ENCODE results near the gene CRNKL1.

The CRNKL1 gene

GRCh38 chr20:20039752-20040387 is 12.4 kb downstream of the CRNKL1 start (continued):
- TF ChIP-seq, protein P1, sequence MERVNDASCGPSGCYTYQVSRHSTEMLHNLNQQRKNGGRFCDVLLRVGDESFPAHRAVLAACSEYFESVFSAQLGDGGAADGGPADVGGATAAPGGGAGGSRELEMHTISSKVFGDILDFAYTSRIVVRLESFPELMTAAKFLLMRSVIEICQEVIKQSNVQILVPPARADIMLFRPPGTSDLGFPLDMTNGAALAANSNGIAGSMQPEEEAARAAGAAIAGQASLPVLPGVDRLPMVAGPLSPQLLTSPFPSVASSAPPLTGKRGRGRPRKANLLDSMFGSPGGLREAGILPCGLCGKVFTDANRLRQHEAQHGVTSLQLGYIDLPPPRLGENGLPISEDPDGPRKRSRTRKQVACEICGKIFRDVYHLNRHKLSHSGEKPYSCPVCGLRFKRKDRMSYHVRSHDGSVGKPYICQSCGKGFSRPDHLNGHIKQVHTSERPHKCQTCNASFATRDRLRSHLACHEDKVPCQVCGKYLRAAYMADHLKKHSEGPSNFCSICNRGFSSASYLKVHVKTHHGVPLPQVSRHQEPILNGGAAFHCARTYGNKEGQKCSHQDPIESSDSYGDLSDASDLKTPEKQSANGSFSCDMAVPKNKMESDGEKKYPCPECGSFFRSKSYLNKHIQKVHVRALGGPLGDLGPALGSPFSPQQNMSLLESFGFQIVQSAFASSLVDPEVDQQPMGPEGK (CRISPR knock-in tag; IDR thresholded peaks at IDR 0.05; ENCODE audit: borderline replicate concordance) = no peak
- TF ChIP-seq TOX (CRISPR knock-in tag; IDR thresholded peaks at IDR 0.05; ENCODE audit: borderline replicate concordance) = no peak

DNA sequence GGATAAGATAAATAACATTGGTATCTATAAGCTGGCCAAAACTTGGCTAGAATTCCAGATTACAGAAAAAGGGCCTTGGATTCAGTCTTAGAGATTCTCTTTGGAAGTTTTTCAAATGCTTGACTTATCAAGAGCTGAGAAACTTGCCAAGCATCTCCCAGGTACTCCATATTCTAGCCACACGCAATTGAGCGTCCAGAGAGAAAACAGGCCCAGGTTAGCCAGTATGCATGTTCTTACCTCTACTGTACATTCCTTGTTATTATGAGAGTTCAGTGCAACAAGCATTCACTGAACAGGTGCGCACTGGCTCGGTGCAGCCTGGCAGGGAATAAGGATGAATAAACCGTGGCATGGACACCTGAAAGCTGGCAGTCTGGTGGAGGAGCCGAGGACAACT is 13.7 kb downstream of the CRNKL1 start:
- no peak for ATAC-seq
- TF ChIP-seq ARNTL (CRISPR knock-in tag; IDR thresholded peaks at IDR 0.05; ENCODE audit: borderline replicate concordance, low read depth) (no peak), SNAI2 (CRISPR knock-in tag; IDR thresholded peaks at IDR 0.05) (no peak), ZC3H10 (CRISPR knock-in tag; IDR thresholded peaks at IDR 0.05) (no peak), PPARA (CRISPR knock-in tag; IDR thresholded peaks at IDR 0.05; ENCODE audit: borderline replicate concordance) (no peak), ZFP30 (CRISPR knock-in tag; IDR thresholded peaks at IDR 0.05) (no peak), ISL1 (CRISPR knock-in tag; IDR thresholded peaks at IDR 0.05) (no peak), ESRRG (CRISPR knock-in tag; IDR thresholded peaks at IDR 0.05) (no peak), TCF4 (CRISPR knock-in tag; IDR thresholded peaks at IDR 0.05; ENCODE audit: borderline replicate concordance) (no peak)
- TF ChIP-seq, protein P2, sequence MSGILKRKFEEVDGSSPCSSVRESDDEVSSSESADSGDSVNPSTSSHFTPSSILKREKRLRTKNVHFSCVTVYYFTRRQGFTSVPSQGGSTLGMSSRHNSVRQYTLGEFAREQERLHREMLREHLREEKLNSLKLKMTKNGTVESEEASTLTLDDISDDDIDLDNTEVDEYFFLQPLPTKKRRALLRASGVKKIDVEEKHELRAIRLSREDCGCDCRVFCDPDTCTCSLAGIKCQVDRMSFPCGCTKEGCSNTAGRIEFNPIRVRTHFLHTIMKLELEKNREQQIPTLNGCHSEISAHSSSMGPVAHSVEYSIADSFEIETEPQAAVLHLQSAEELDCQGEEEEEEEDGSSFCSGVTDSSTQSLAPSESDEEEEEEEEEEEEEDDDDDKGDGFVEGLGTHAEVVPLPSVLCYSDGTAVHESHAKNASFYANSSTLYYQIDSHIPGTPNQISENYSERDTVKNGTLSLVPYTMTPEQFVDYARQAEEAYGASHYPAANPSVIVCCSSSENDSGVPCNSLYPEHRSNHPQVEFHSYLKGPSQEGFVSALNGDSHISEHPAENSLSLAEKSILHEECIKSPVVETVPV (CRISPR knock-in tag; IDR thresholded peaks at IDR 0.05) = no peak

DNA sequence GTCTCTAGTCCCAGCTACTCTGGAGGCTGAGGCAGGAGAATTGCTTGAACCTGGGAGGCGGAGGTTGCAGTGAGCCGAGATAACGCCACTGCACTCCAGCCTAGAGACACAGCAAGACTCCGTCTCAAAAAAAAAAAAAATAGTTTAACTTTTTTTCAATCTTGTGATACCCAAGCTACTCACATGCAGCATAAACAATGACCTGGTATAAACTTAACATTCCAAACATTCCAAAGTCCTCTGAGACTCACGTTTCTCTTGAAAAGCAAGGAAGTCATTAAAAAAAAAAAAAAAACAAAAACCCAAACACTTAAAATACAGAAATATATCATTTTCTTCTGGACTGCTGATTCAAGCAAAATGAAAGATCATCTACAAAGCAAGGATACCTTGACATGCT is 14.3 kb downstream of the CRNKL1 start:
- ATAC-seq = peak; percentile 57
- TF ChIP-seq ARNTL (CRISPR knock-in tag; IDR thresholded peaks at IDR 0.05; ENCODE audit: borderline replicate concordance, low read depth) (no peak), PPARA (CRISPR knock-in tag; IDR thresholded peaks at IDR 0.05; ENCODE audit: borderline replicate concordance) (no peak), POU6F1 (CRISPR knock-in tag; IDR thresholded peaks at IDR 0.05; ENCODE audit: borderline replicate concordance, low read depth) (no peak), RARB (CRISPR knock-in tag; IDR thresholded peaks at IDR 0.05) (no peak), ZNF70 (CRISPR knock-in tag; IDR thresholded peaks at IDR 0.05) (no peak), ESRRG (CRISPR knock-in tag; IDR thresholded peaks at IDR 0.05) (no peak), ZFP30 (CRISPR knock-in tag; IDR thresholded peaks at IDR 0.05) (no peak), SNAI2 (CRISPR knock-in tag; IDR thresholded peaks at IDR 0.05) (no peak), BACH2 (CRISPR knock-in tag; IDR thresholded peaks at IDR 0.05; ENCODE audit: borderline replicate concordance) (no peak), TSHZ2 (CRISPR knock-in tag; IDR thresholded peaks at IDR 0.05) (no peak), CREB5 (CRISPR knock-in tag; IDR thresholded peaks at IDR 0.05; ENCODE audit: low read depth) (no peak), ISL1 (CRISPR knock-in tag; IDR thresholded peaks at IDR 0.05) (no peak), CSDC2 (CRISPR knock-in tag; IDR thresholded peaks at IDR 0.05) (no peak), TOX (CRISPR knock-in tag; IDR thresholded peaks at IDR 0.05; ENCODE audit: borderline replicate concordance) (no peak), OSR1 (CRISPR knock-in tag; IDR thresholded peaks at IDR 0.05) (no peak), GLIS3 (CRISPR knock-in tag; IDR thresholded peaks at IDR 0.05) (no peak), TCF4 (CRISPR knock-in tag; IDR thresholded peaks at IDR 0.05; ENCODE audit: borderline replicate concordance) (no peak)
- TF ChIP-seq, protein P2 (CRISPR knock-in tag; IDR thresholded peaks at IDR 0.05) = no peak
- TF ChIP-seq, protein P1 (CRISPR knock-in tag; IDR thresholded peaks at IDR 0.05; ENCODE audit: borderline replicate concordance) = no peak
